IMR-90 (cell line): ENCODE measurements around the gene FJX1. TPM values are rescaled to one million over a fixed set of nuclear protein-coding genes. Genes with fewer than 3 reads are reported as not detected.

Experiments
- ATAC-seq: fragments of 200-7000 bp; cut with Tn5 transposase; 2 replicates; pipeline ENCODE4 v1.9.1; 2020; ENCODE audit warnings: low read depth, mild to moderate bottlenecking, moderate library complexity
- BruUV-seq: library from RNA; stranded (reverse); fragments of 400-500 nt; replicated peaks from 2 replicates; lab custom pipeline; 2021; lab: Mats Ljungman, UMichigan
- CTCF ChIA-PET: fragments of 300-600 bp; formaldehyde crosslinking; extraction: SDS; loops from one replicate; lab custom pipeline; 2021; ENCODE audit warnings: antibody characterized with exemption; lab: Yijun Ruan, JAX
- POLR2A ChIA-PET: fragments of 300-600 bp; sonication (Branson Sonifier 250); formaldehyde crosslinking; loops from one replicate; lab custom pipeline; 2022; ENCODE audit warnings: antibody characterized with exemption; ENCODE audit not compliant: unreplicated experiment; lab: Charles Lee
- DNase-seq: peaks from one replicate; pipeline ENCODE4 v3.0.0; 2013
- H2AFZ ChIP-seq: replicated peaks from 2 replicates; pipeline ENCODE3; 2013; ENCODE audit warnings: low read length, mild to moderate bottlenecking; ENCODE audit not compliant: poor library complexity
- H2AK5ac ChIP-seq: 2 replicates; pipeline ENCODE4 v1.6.1; 2013; ENCODE audit warnings: low read depth, low read length, inconsistent platforms
- H2AK9ac ChIP-seq: replicated peaks from 2 replicates; pipeline ENCODE3; 2013; ENCODE audit warnings: mild to moderate bottlenecking, low read depth, low read length, moderate library complexity; ENCODE audit not compliant: poor library complexity
- H2BK120ac ChIP-seq: 2 replicates; pipeline ENCODE4 v1.6.1; 2013; ENCODE audit warnings: low read depth, low read length, inconsistent platforms
- H2BK15ac ChIP-seq: 3 replicates; pipeline ENCODE4 v1.6.1; 2013; ENCODE audit warnings: low read depth, low read length, inconsistent platforms
- H2BK20ac ChIP-seq: 2 replicates; pipeline ENCODE4 v1.6.1; 2013; ENCODE audit warnings: low read depth, mild to moderate bottlenecking, inconsistent platforms, low read length, moderate library complexity
- H2BK5ac ChIP-seq: 2 replicates; pipeline ENCODE4 v1.6.1; 2013; ENCODE audit warnings: mild to moderate bottlenecking, low read depth, low read length, inconsistent platforms; ENCODE audit not compliant: poor library complexity, severe bottlenecking
- H3K14ac ChIP-seq: replicated peaks from 2 replicates; pipeline ENCODE4 v1.6.1; 2013; ENCODE audit warnings: low read depth, low read length, inconsistent platforms
- H3K18ac ChIP-seq: 2 replicates; pipeline ENCODE4 v1.6.1; 2013; ENCODE audit warnings: low read depth, low read length, control low read depth
- H3K23ac ChIP-seq: 2 replicates; pipeline ENCODE4 v1.6.1; 2013; ENCODE audit warnings: low read depth, low read length, inconsistent platforms
- H3K27ac ChIP-seq: 2 replicates; pipeline ENCODE4 v1.5.1; 2013; ENCODE audit warnings: mild to moderate bottlenecking, control low read depth, low read length; ENCODE audit not compliant: insufficient read depth
- H3K27me3 ChIP-seq: 2 replicates; pipeline ENCODE4 v1.6.1; 2013; ENCODE audit warnings: low read length; ENCODE audit not compliant: control insufficient read depth, insufficient read depth
- H3K36me3 ChIP-seq: 2 replicates; pipeline ENCODE4 v1.6.1; 2013; ENCODE audit warnings: low read length, mixed read lengths; ENCODE audit not compliant: control insufficient read depth, insufficient read depth
- H3K4ac ChIP-seq: 2 replicates; pipeline ENCODE4 v1.6.1; 2013; ENCODE audit warnings: low read depth, low read length, inconsistent platforms
- H3K4me1 ChIP-seq: 2 replicates; pipeline ENCODE4 v1.6.1; 2013; ENCODE audit warnings: low read length, mixed read lengths; ENCODE audit not compliant: control insufficient read depth, insufficient read depth
- H3K4me2 ChIP-seq: 2 replicates; pipeline ENCODE4 v1.6.1; 2013; ENCODE audit warnings: low read depth, mild to moderate bottlenecking, control low read depth, low read length, moderate library complexity
- H3K4me3 ChIP-seq: 2 replicates; pipeline ENCODE4 v1.5.1; 2013; ENCODE audit warnings: low read depth, mild to moderate bottlenecking, control low read depth, low read length, moderate library complexity; ENCODE audit not compliant: insufficient read depth
- H3K56ac ChIP-seq: 2 replicates; pipeline ENCODE4 v1.6.1; 2013; ENCODE audit warnings: low read length, inconsistent platforms; ENCODE audit not compliant: insufficient read depth; ENCODE audit errors: extremely low read depth
- H3K79me1 ChIP-seq, 2 experiments: 2 replicates each; pipeline ENCODE4 v1.6.1; 2013; ENCODE audit warnings: low read length in 2 of 2, inconsistent platforms in 1 of 2, low read depth in 1 of 2
- H3K9ac ChIP-seq: 2 replicates; pipeline ENCODE4 v1.6.1; 2013; ENCODE audit warnings: low read depth, low read length, control low read depth
- H3K9me1 ChIP-seq: 2 replicates; pipeline ENCODE4 v1.6.1; 2013; ENCODE audit warnings: low read length, inconsistent platforms; ENCODE audit not compliant: insufficient read depth
- H3K9me3 ChIP-seq: 2 replicates; pipeline ENCODE4 v1.6.1; 2013; ENCODE audit warnings: low read length; ENCODE audit not compliant: control insufficient read depth, insufficient read depth
- H4K20me1 ChIP-seq: 2 replicates; pipeline ENCODE4 v1.6.1; 2013; ENCODE audit warnings: low read length, inconsistent platforms; ENCODE audit not compliant: insufficient read depth
- H4K5ac ChIP-seq: 2 replicates; pipeline ENCODE4 v1.6.1; 2013; ENCODE audit warnings: mild to moderate bottlenecking, low read depth, low read length, control low read depth
- H4K8ac ChIP-seq, 2 experiments: 2 replicates each; pipeline ENCODE4 v1.6.1; 2013; ENCODE audit warnings: low read depth in 2 of 2, low read length in 2 of 2, control low read depth in 1 of 2, inconsistent platforms in 1 of 2
- H4K91ac ChIP-seq: 2 replicates; pipeline ENCODE4 v1.6.1; 2013; ENCODE audit warnings: low read depth, low read length, inconsistent platforms; ENCODE audit not compliant: insufficient read depth
- CTCF ChIP-seq: conservative IDR thresholded peaks from 2 replicates; pipeline ENCODE4 v1.5.1; 2012; ENCODE audit warnings: mild to moderate bottlenecking, low read depth, low read length, improper control_type of control experiment
- FOS ChIP-seq: fragments of 150-350 bp; IDR thresholded peaks from 2 replicates; pipeline ENCODE4 v1.6.1; 2016; ENCODE audit warnings: low read depth, low read length
- WGBS, 2 experiments: methylation state at CpG; one replicate each; pipeline versions ENCODE4 v1.1.5 to v1.1.7; 2013; ENCODE audit warnings: missing lambda C conversion rate in 2 of 2; ENCODE audit not compliant: insufficient read length in 1 of 2; ENCODE audit errors: extremely low coverage in 2 of 2; 5-methylcytosine and 5-hydroxymethylcytosine counted together
- dilution Hi-C: fragments of 300-500 bp; cut with HindIII; formaldehyde crosslinking; loops from one replicate; pipeline ENCODE4 v1.14.3; 2018; ENCODE audit warnings: low sequenced_read_pairs; ENCODE audit not compliant: unreplicated experiment
- in situ Hi-C: fragments of 300-500 bp; cut with MboI; formaldehyde crosslinking; loops from 3 replicates; pipeline ENCODE4 v1.14.3; 2019; ENCODE audit warnings: low sequenced_read_pairs, inconsistent platforms, mixed read lengths
- intact Hi-C: fragments of 100-400 bp; cut with micrococcal nuclease; formaldehyde crosslinking; loops from 2 replicates; pipeline ENCODE4 v1.10.0; 2022
- polyA plus RNA-seq, 3 experiments: library from polyadenylated mRNA; depleted of rRNA; stranded (reverse); fragments of >200 nt; gene quantifications; 2 replicates each; pipeline ENCODE4 v1.2.3, GENCODE V29; 2012; ENCODE audit warnings: low replicate concordance in 1 of 3
- total RNA-seq: library from RNA; depleted of rRNA; stranded (reverse); fragments of >200 nt; gene quantifications from 2 replicates; pipeline ENCODE4 v1.2.3, GENCODE V29; 2012

The FJX1 gene
- total and polyA plus RNA-seq, 2 of the 4 experiments (the other 2 are of a cell fraction), result 8.4 to 11.2 TPM

GRCh38 chr11:35600331-35600838, 17.9 kb upstream of the FJX1 start:
- H2BK120ac ChIP-seq, result no peak overlapping the region
- WGBS, 2 experiments, result no CpG with 5 or more reads among the region's 4 CpGs
- H2BK15ac ChIP-seq, result no peak overlapping the region
- H4K5ac ChIP-seq, result no peak overlapping the region
- H2AK5ac ChIP-seq, result no peak overlapping the region
- H2BK5ac ChIP-seq, result no peak overlapping the region
- no peak overlapping the region for H2BK20ac ChIP-seq
- in situ Hi-C loops, result loop anchor here (25.0 kb wide), 1 partner anchor 862 kb away; no protein-coding TSS in a partner anchor
- H3K9me3 ChIP-seq, result no peaks in the 10 kb centered on the region
- intact Hi-C loops, result no loop called here
- H3K56ac ChIP-seq, result no peak overlapping the region
- no peak overlapping the region for H3K14ac ChIP-seq
- TF ChIP-seq CTCF (no peak), FOS (no peak)
- H3K9me1 ChIP-seq, result no peaks in the 10 kb centered on the region; the same call in 1 of the 2 replicates
- no peak overlapping the region for H3K4me2 ChIP-seq
- H3K27me3 ChIP-seq, result no peaks in the 10 kb centered on the region
- no peak overlapping the region for H4K8ac ChIP-seq
- no peak overlapping the region for H3K4ac ChIP-seq
- no peak overlapping the region for H3K4me3 ChIP-seq
- H3K36me3 ChIP-seq, result no peaks in the 10 kb centered on the region
- H3K79me1 ChIP-seq, result no peaks in the 10 kb centered on the region
- no peak overlapping the region for H3K18ac ChIP-seq
- peaks cover 4% of the 10 kb centered on the region; the same call in 1 of the 2 replicates for H3K4me1 ChIP-seq
- ATAC-seq (no peak), DNase-seq (no peak)
- H2AK9ac ChIP-seq, result no peak overlapping the region
- ChIA-PET CTCF (no interaction called here), POLR2A (no interaction called here)
- H2AFZ ChIP-seq, result no peak overlapping the region
- dilution Hi-C loops, result no loop called here
- no peaks in the 10 kb centered on the region for H4K20me1 ChIP-seq
- H3K23ac ChIP-seq, result no peak overlapping the region
- no peak overlapping the region for H3K9ac ChIP-seq
- no peak overlapping the region for H4K91ac ChIP-seq
- no TSS peak for BruUV-seq
- H3K27ac ChIP-seq, result no peak overlapping the region
